Measurements from ENCODE around the gene TBX18. TPM values are rescaled to one million over a fixed set of nuclear protein-coding genes. Genes with fewer than 3 reads are reported as not detected.

Gene TBX18
- total RNA-seq, 1 experiment from 2014 or later = 0.15 TPM

DNA sequence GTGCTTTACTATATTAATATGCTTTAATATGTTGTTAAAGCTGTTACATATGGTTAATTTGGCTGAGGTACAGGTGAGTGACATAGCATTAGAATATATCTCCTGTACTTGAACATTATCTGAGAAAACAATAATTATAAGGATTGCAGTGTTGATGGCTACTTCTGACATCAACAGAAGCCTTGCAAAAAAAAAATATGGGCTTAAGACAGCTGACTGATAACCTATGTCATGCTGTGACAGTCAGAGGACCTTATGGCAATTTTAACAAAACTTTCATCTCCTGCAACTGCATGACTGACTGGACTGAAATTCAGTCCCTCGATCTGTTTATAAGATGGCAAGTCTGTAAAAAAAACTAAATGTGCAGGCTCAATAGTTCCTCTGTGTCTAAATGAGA, 27.5 kb upstream of the TBX18 start:
- TF ChIP-seq GABPB1 (CRISPR knock-in tag; IDR thresholded peaks at IDR 0.05) = no peak
- TF ChIP-seq ZNF219 (CRISPR knock-in tag; IDR thresholded peaks at IDR 0.05; ENCODE audit: borderline replicate concordance) = no peak
- TF ChIP-seq HMGA2 (CRISPR knock-in tag; IDR thresholded peaks at IDR 0.05) = no peak
- no peak overlapping the region for H3K27ac Mint-ChIP-seq

DNA sequence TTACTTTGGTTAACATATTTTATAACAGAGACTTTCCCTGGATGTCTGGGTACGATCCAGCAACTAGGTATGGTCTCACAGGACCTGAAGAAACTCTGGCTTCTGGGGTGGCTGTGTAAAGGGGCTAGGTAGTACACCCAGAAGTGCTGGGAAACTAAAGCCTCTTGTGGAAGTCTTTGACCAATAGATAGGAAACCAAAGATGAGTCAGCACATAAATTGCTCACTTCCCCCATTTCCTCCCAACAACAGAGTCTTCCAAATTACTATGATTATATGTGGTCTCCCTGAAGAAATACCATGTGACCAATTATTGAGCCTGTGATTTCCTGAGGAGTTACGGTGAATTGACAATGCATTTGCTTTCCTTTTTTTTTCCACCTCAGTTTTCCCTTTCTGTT, 26.8 kb upstream of the TBX18 start:
- ChIA-PET POLR2A (no interaction called here), CTCF (no interaction called here)
- H3K27ac Mint-ChIP-seq = no peak overlapping the region
- H3K4me3 Mint-ChIP-seq = no peak overlapping the region
- H3K9me3 Mint-ChIP-seq = peaks cover 29% of the 10 kb centered on the region
- ATAC-seq (no peak), DNase-seq (ENCODE audit: low spot score) (no peak)
- H3K4me1 Mint-ChIP-seq = no peaks in the 10 kb centered on the region
- peaks cover under 1% of the 10 kb centered on the region; the same call in 1 of the 2 replicates for H3K36me3 Mint-ChIP-seq
- peaks cover 4% of the 10 kb centered on the region for H3K27me3 Mint-ChIP-seq (ENCODE audit: low read depth)
- TF ChIP-seq SP1 (CRISPR knock-in tag; conservative IDR thresholded peaks at IDR 0.05) (no peak), ZNF121 (CRISPR knock-in tag; IDR thresholded peaks at IDR 0.05) (no peak), ESRRA (CRISPR knock-in tag; IDR thresholded peaks at IDR 0.05; ENCODE audit: borderline replicate concordance) (no peak), USF2 (CRISPR knock-in tag; IDR thresholded peaks at IDR 0.05) (no peak), ZNF138 (CRISPR knock-in tag; conservative IDR thresholded peaks at IDR 0.05) (no peak), AFF4 (CRISPR knock-in tag; IDR thresholded peaks at IDR 0.05; ENCODE audit: borderline replicate concordance) (no peak), FOXJ3 (CRISPR knock-in tag; IDR thresholded peaks at IDR 0.05; ENCODE audit: borderline replicate concordance) (no peak), NFATC4 (CRISPR knock-in tag; IDR thresholded peaks at IDR 0.05) (no peak), KAT7 (CRISPR knock-in tag; IDR thresholded peaks at IDR 0.05; ENCODE audit: borderline replicate concordance) (no peak), ETV6 (CRISPR knock-in tag; IDR thresholded peaks at IDR 0.05) (no peak), NR1H2 (CRISPR knock-in tag; IDR thresholded peaks at IDR 0.05) (no peak), GTF2I (CRISPR knock-in tag; conservative IDR thresholded peaks at IDR 0.05) (no peak)
- TF ChIP-seq, protein P1, sequence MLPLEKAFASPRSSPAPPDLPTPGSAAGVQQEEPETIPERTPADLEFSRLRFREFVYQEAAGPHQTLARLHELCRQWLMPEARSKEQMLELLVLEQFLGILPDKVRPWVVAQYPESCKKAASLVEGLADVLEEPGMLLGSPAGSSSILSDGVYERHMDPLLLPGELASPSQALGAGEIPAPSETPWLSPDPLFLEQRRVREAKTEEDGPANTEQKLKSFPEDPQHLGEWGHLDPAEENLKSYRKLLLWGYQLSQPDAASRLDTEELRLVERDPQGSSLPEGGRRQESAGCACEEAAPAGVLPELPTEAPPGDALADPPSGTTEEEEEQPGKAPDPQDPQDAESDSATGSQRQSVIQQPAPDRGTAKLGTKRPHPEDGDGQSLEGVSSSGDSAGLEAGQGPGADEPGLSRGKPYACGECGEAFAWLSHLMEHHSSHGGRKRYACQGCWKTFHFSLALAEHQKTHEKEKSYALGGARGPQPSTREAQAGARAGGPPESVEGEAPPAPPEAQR (CRISPR knock-in tag; IDR thresholded peaks at IDR 0.05) = no peak
- TF ChIP-seq, protein P2, sequence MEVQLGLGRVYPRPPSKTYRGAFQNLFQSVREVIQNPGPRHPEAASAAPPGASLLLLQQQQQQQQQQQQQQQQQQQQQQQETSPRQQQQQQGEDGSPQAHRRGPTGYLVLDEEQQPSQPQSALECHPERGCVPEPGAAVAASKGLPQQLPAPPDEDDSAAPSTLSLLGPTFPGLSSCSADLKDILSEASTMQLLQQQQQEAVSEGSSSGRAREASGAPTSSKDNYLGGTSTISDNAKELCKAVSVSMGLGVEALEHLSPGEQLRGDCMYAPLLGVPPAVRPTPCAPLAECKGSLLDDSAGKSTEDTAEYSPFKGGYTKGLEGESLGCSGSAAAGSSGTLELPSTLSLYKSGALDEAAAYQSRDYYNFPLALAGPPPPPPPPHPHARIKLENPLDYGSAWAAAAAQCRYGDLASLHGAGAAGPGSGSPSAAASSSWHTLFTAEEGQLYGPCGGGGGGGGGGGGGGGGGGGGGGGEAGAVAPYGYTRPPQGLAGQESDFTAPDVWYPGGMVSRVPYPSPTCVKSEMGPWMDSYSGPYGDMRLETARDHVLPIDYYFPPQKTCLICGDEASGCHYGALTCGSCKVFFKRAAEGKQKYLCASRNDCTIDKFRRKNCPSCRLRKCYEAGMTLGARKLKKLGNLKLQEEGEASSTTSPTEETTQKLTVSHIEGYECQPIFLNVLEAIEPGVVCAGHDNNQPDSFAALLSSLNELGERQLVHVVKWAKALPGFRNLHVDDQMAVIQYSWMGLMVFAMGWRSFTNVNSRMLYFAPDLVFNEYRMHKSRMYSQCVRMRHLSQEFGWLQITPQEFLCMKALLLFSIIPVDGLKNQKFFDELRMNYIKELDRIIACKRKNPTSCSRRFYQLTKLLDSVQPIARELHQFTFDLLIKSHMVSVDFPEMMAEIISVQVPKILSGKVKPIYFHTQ (CRISPR knock-in tag; IDR thresholded peaks at IDR 0.05) = no peak
- TF ChIP-seq, protein P3, sequence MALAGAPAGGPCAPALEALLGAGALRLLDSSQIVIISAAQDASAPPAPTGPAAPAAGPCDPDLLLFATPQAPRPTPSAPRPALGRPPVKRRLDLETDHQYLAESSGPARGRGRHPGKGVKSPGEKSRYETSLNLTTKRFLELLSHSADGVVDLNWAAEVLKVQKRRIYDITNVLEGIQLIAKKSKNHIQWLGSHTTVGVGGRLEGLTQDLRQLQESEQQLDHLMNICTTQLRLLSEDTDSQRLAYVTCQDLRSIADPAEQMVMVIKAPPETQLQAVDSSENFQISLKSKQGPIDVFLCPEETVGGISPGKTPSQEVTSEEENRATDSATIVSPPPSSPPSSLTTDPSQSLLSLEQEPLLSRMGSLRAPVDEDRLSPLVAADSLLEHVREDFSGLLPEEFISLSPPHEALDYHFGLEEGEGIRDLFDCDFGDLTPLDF (CRISPR knock-in tag; IDR thresholded peaks at IDR 0.05) = no peak
- TF ChIP-seq, protein P4, sequence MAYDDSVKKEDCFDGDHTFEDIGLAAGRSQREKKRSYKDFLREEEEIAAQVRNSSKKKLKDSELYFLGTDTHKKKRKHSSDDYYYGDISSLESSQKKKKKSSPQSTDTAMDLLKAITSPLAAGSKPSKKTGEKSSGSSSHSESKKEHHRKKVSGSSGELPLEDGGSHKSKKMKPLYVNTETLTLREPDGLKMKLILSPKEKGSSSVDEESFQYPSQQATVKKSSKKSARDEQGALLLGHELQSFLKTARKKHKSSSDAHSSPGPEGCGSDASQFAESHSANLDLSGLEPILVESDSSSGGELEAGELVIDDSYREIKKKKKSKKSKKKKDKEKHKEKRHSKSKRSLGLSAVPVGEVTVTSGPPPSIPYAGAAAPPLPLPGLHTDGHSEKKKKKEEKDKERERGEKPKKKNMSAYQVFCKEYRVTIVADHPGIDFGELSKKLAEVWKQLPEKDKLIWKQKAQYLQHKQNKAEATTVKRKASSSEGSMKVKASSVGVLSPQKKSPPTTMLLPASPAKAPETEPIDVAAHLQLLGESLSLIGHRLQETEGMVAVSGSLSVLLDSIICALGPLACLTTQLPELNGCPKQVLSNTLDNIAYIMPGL (CRISPR knock-in tag; IDR thresholded peaks at IDR 0.05) = no peak
- TF ChIP-seq, protein P5, sequence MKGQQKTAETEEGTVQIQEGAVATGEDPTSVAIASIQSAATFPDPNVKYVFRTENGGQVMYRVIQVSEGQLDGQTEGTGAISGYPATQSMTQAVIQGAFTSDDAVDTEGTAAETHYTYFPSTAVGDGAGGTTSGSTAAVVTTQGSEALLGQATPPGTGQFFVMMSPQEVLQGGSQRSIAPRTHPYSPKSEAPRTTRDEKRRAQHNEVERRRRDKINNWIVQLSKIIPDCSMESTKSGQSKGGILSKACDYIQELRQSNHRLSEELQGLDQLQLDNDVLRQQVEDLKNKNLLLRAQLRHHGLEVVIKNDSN (CRISPR knock-in tag; IDR thresholded peaks at IDR 0.05) = no peak
- TF ChIP-seq, protein P6, sequence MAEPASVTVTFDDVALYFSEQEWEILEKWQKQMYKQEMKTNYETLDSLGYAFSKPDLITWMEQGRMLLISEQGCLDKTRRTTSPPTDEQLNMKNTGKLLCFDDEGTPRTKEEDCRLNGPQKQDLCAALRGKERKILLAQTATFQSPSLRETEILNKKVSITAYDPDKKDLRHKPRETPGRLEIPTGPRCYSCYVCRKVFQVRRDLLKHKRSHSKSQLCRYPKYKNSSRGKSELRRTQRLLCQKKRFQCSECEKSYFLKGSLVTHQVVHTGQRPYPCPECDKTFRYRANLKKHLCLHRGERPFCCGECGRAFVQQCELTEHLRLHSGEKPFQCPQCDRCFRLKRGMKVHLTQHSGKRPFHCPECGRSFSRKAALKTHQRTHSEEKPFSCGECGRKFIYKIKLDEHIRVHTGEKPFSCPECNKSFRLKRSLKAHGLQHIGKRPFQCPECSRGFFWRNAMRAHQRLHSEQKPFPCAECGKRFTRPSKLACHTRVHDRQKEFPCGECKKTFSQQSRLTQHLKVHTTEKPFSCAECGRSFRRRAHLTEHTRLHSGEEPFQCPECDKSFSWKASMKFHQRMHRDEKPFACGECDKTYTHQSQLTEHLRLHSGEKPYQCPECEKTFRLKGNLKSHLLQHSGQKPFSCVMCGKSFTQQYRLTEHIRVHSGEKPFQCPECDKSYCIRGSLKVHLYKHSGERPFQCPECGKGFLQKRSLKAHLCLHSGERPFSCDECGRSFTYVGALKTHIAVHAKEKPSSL (CRISPR knock-in tag; conservative IDR thresholded peaks at IDR 0.05) = no peak

More for the DNA sequence above, 27.5 kb upstream of the TBX18 start:
- H3K4me1 Mint-ChIP-seq = no peaks in the 10 kb centered on the region
- no peak for DNase-seq (ENCODE audit: low spot score)
- ChIA-PET CTCF (no interaction called here), POLR2A (no interaction called here)
- H3K9me3 Mint-ChIP-seq = peaks cover 36% of the 10 kb centered on the region
- peaks cover 6% of the 10 kb centered on the region for H3K36me3 Mint-ChIP-seq
- peaks cover 7% of the 10 kb centered on the region for H3K27me3 Mint-ChIP-seq (ENCODE audit: low read depth)
- no peak for ATAC-seq
- no peak overlapping the region for H3K4me3 Mint-ChIP-seq

All from WTC11 (cell line).